RWPE2 (cell line): Measurements from ENCODE around the gene MACF1.

ENCODE experiments used
- ATAC-seq: fragments of 200-7000 bp; cut with Tn5 transposase; 3 replicates; pipeline ENCODE4 v1.9.1; 2021; ENCODE audit warnings: low read depth
- DNase-seq: peaks from one replicate; pipeline ENCODE4 v3.0.0-alpha.2; 2020; ENCODE audit warnings: low spot score
- H3K27ac ChIP-seq: fragments of 450-650 bp; 2 replicates; pipeline ENCODE4 v1.5.1; 2017; ENCODE audit warnings: mild to moderate bottlenecking; ENCODE audit not compliant: poor library complexity, severe bottlenecking
- H3K27me3 ChIP-seq: fragments of 250-450 bp; sonication (Bioruptor Pico); 2 replicates; pipeline ENCODE4 v1.5.1; 2021; ENCODE audit warnings: mild to moderate bottlenecking, moderate library complexity; ENCODE audit not compliant: insufficient read depth, poor library complexity, severe bottlenecking
- H3K36me3 ChIP-seq: fragments of 250-450 bp; sonication (Bioruptor Pico); 2 replicates; pipeline ENCODE4 v1.5.1; 2020; ENCODE audit warnings: low read depth, mild to moderate bottlenecking, moderate library complexity
- H3K4me1 ChIP-seq: fragments of 250-450 bp; sonication (Bioruptor Pico); 2 replicates; pipeline ENCODE4 v1.5.1; 2021; ENCODE audit warnings: mild to moderate bottlenecking, moderate library complexity; ENCODE audit not compliant: insufficient read depth, poor library complexity, severe bottlenecking
- H3K4me3 ChIP-seq: fragments of 250-450 bp; sonication (Bioruptor Pico); 2 replicates; pipeline ENCODE4 v1.5.1; 2021; ENCODE audit warnings: mild to moderate bottlenecking, moderate library complexity; ENCODE audit not compliant: severe bottlenecking
- H3K9me3 ChIP-seq: fragments of 250-450 bp; sonication (Bioruptor Pico); 2 replicates; pipeline ENCODE4 v1.5.1; 2021; ENCODE audit warnings: mild to moderate bottlenecking, moderate library complexity; ENCODE audit not compliant: severe bottlenecking
- CTCF ChIP-seq: fragments of 450-650 bp; IDR thresholded peaks from one replicate; pipeline ENCODE4 v1.5.1; 2017; ENCODE audit warnings: mild to moderate bottlenecking, moderate library complexity; ENCODE audit not compliant: poor library complexity, severe bottlenecking

MACF1 gene

GRCh38 chr1:39170731-39171667 lies 33.5 kb upstream of the MACF1 start:
- Histone ChIP-seq H3K4me1 (peaks cover 44% of the 10 kb centered on the region), H3K4me3 (no peak overlapping the region), H3K36me3 (no peaks in the 10 kb centered on the region), H3K27me3 (no peaks in the 10 kb centered on the region), H3K27ac (peak overlapping the region; percentile 98), H3K9me3 (no peaks in the 10 kb centered on the region)
- no peak for TF ChIP-seq CTCF
- ATAC-seq: no peak
- DNase-seq: no peak

- H3K4me3 ChIP-seq: no peak overlapping the region
- TF ChIP-seq CTCF: no peak
- DNase-seq: no peak
- no peaks in the 10 kb centered on the region for H3K9me3 ChIP-seq
- H3K4me1 ChIP-seq: peaks cover 50% of the 10 kb centered on the region
- H3K27me3 ChIP-seq: no peaks in the 10 kb centered on the region
- no peak for ATAC-seq
- no peaks in the 10 kb centered on the region for H3K36me3 ChIP-seq
- peak overlapping the region; percentile 98 for H3K27ac ChIP-seq
Measured at GRCh38 chr1:39173119-39173994, 31.1 kb upstream of the MACF1 start.

- no peaks in the 10 kb centered on the region for H3K9me3 ChIP-seq
- peak overlapping the region; percentile 98 for H3K27ac ChIP-seq
- ATAC-seq (no peak), DNase-seq (no peak)
- no peaks in the 10 kb centered on the region for H3K27me3 ChIP-seq
- H3K4me1 ChIP-seq: peaks cover 55% of the 10 kb centered on the region
- no peak for TF ChIP-seq CTCF
- H3K36me3 ChIP-seq: no peaks in the 10 kb centered on the region
- no peak overlapping the region for H3K4me3 ChIP-seq
Measured at GRCh38 chr1:39173995-39174380, 30.5 kb upstream of the MACF1 start.

- peaks cover 61% of the 10 kb centered on the region for H3K4me1 ChIP-seq
- no peak for TF ChIP-seq CTCF
Measured at GRCh38 chr1:39174390-39175081, 30.0 kb upstream of the MACF1 start.

More at GRCh38 chr1:39174390-39175081, 30.0 kb upstream of the MACF1 start:
- ATAC-seq (no peak), DNase-seq (no peak)
- peak overlapping the region; percentile 98 for H3K27ac ChIP-seq
- no peaks in the 10 kb centered on the region for H3K9me3 ChIP-seq
- H3K36me3 ChIP-seq: no peaks in the 10 kb centered on the region
- no peak overlapping the region for H3K4me3 ChIP-seq
- no peaks in the 10 kb centered on the region for H3K27me3 ChIP-seq
